Rectal smooth muscle tissue (tissue), 1 donor: ENCODE results near the gene OTUD4.

Experiments used
- H3K27ac ChIP-seq: one replicate; pipeline ENCODE4 v1.7.0; 2013; ENCODE audit warnings: low read depth, low read length, inconsistent platforms
- H3K27me3 ChIP-seq: one replicate; pipeline ENCODE4 v1.7.0; 2013; ENCODE audit warnings: low read length; ENCODE audit not compliant: control insufficient read depth, insufficient read depth
- H3K36me3 ChIP-seq: one replicate; pipeline ENCODE4 v1.7.0; 2013; ENCODE audit warnings: low read length; ENCODE audit not compliant: control insufficient read depth, insufficient read depth
- H3K4me1 ChIP-seq: one replicate; pipeline ENCODE4 v1.7.0; 2013; ENCODE audit warnings: low read length; ENCODE audit not compliant: control insufficient read depth, insufficient read depth
- H3K4me3 ChIP-seq: one replicate; pipeline ENCODE4 v1.7.0; 2013; ENCODE audit warnings: low read length
- H3K9ac ChIP-seq: one replicate; pipeline ENCODE4 v1.7.0; 2013; ENCODE audit warnings: low read length

The OTUD4 gene

GRCh38 chr4:145177906-145178538, 2.4 kb downstream of the OTUD4 start:
- Histone ChIP-seq H3K9ac (peak overlapping the region; percentile 24), H3K27me3 (no peaks in the 10 kb centered on the region), H3K4me1 (peaks cover 17% of the 10 kb centered on the region), H3K36me3 (no peaks in the 10 kb centered on the region), H3K27ac (peak overlapping the region; percentile 89), H3K4me3 (peak overlapping the region; percentile 90)

- H3K36me3 ChIP-seq, result no peaks in the 10 kb centered on the region
- no peak overlapping the region for H3K9ac ChIP-seq
- H3K4me3 ChIP-seq, result peak overlapping the region; percentile 90
- H3K27me3 ChIP-seq, result no peaks in the 10 kb centered on the region
- H3K4me1 ChIP-seq, result peaks cover 17% of the 10 kb centered on the region
- peak overlapping the region; percentile 89 for H3K27ac ChIP-seq
These were observed 2.9 kb downstream of the OTUD4 start for GRCh38 chr4:145177511-145177905.

GRCh38 chr4:145176641-145177432, 3.6 kb downstream of the OTUD4 start:
- no peak overlapping the region for H3K9ac ChIP-seq
- no peaks in the 10 kb centered on the region for H3K36me3 ChIP-seq
- H3K27ac ChIP-seq, result peak overlapping the region; percentile 25
- H3K27me3 ChIP-seq, result no peaks in the 10 kb centered on the region
- peak overlapping the region; percentile 90 for H3K4me3 ChIP-seq
- H3K4me1 ChIP-seq, result peaks cover 17% of the 10 kb centered on the region

GRCh38 chr4:145171911-145172310, 8.5 kb downstream of the OTUD4 start:
- peaks cover 2% of the 10 kb centered on the region for H3K4me1 ChIP-seq
- H3K9ac ChIP-seq, result no peak overlapping the region
- no peak overlapping the region for H3K27ac ChIP-seq
- H3K4me3 ChIP-seq, result no peak overlapping the region
- H3K36me3 ChIP-seq, result peaks cover 7% of the 10 kb centered on the region
- no peaks in the 10 kb centered on the region for H3K27me3 ChIP-seq

GRCh38 chr4:145170223-145170622, 10.2 kb downstream of the OTUD4 start:
- Histone ChIP-seq H3K36me3 (peaks cover 7% of the 10 kb centered on the region), H3K4me1 (no peaks in the 10 kb centered on the region), H3K27ac (no peak overlapping the region), H3K27me3 (no peaks in the 10 kb centered on the region), H3K4me3 (no peak overlapping the region), H3K9ac (no peak overlapping the region)

- Histone ChIP-seq H3K27ac (no peak overlapping the region), H3K4me1 (no peaks in the 10 kb centered on the region), H3K36me3 (peaks cover 7% of the 10 kb centered on the region), H3K27me3 (no peaks in the 10 kb centered on the region), H3K9ac (no peak overlapping the region), H3K4me3 (no peak overlapping the region)
These were observed 11.7 kb downstream of the OTUD4 start for GRCh38 chr4:145168581-145169187.

- H3K27ac ChIP-seq, result no peak overlapping the region
- H3K27me3 ChIP-seq, result no peaks in the 10 kb centered on the region
- no peaks in the 10 kb centered on the region for H3K4me1 ChIP-seq
- H3K9ac ChIP-seq, result no peak overlapping the region
- no peak overlapping the region for H3K4me3 ChIP-seq
- H3K36me3 ChIP-seq, result peaks cover 9% of the 10 kb centered on the region
These were observed 12.5 kb downstream of the OTUD4 start for GRCh38 chr4:145167887-145168286.

- no peak overlapping the region for H3K4me3 ChIP-seq
- H3K36me3 ChIP-seq, result peaks cover 8% of the 10 kb centered on the region
- no peaks in the 10 kb centered on the region for H3K4me1 ChIP-seq
- no peak overlapping the region for H3K27ac ChIP-seq
- no peaks in the 10 kb centered on the region for H3K27me3 ChIP-seq
- H3K9ac ChIP-seq, result no peak overlapping the region
These were observed 18.8 kb downstream of the OTUD4 start for GRCh38 chr4:145161549-145161948.

- H3K27me3 ChIP-seq, result no peaks in the 10 kb centered on the region
- H3K9ac ChIP-seq, result no peak overlapping the region
- H3K4me1 ChIP-seq, result no peaks in the 10 kb centered on the region
- peaks cover 6% of the 10 kb centered on the region for H3K36me3 ChIP-seq
- no peak overlapping the region for H3K4me3 ChIP-seq
- no peak overlapping the region for H3K27ac ChIP-seq
These were observed 23.4 kb downstream of the OTUD4 start for GRCh38 chr4:145156986-145157385.

- Histone ChIP-seq H3K9ac (no peak overlapping the region), H3K27ac (no peak overlapping the region), H3K4me1 (no peaks in the 10 kb centered on the region), H3K27me3 (no peaks in the 10 kb centered on the region), H3K36me3 (peaks cover 5% of the 10 kb centered on the region), H3K4me3 (no peak overlapping the region)
These were observed 25.0 kb downstream of the OTUD4 start for GRCh38 chr4:145155268-145155870.

- Histone ChIP-seq H3K36me3 (peaks cover 9% of the 10 kb centered on the region), H3K4me1 (no peaks in the 10 kb centered on the region), H3K4me3 (no peak overlapping the region), H3K9ac (no peak overlapping the region), H3K27me3 (no peaks in the 10 kb centered on the region), H3K27ac (no peak overlapping the region)
These were observed 25.8 kb downstream of the OTUD4 start for GRCh38 chr4:145154573-145154972.

- H3K27me3 ChIP-seq, result no peaks in the 10 kb centered on the region
- H3K4me1 ChIP-seq, result no peaks in the 10 kb centered on the region
- no peak overlapping the region for H3K9ac ChIP-seq
- H3K4me3 ChIP-seq, result no peak overlapping the region
- H3K36me3 ChIP-seq, result peaks cover 14% of the 10 kb centered on the region
- H3K27ac ChIP-seq, result no peak overlapping the region
These were observed 26.5 kb downstream of the OTUD4 start for GRCh38 chr4:145153904-145154298.
